HCT116 (cell line): ENCODE results near the gene KLK7.

ENCODE experiments used
- CTCF ChIP-seq, 3 experiments: fragments of 200-600 bp in 1 of 3; sonication (generic) in 1 of 3; IDR thresholded peaks in 2 of 3; conservative IDR thresholded peaks in 1 of 3; 2 replicates each; pipeline ENCODE4 v1.5.1; 2012 to 2017; ENCODE audit warnings: low read depth in 2 of 3, low read length in 2 of 3, antibody characterized with exemption in 1 of 3, borderline replicate concordance in 1 of 3, control low read depth in 1 of 3, mild to moderate bottlenecking in 1 of 3, mixed read lengths in 1 of 3, mixed run types in 1 of 3, moderate library complexity in 1 of 3; ENCODE audit not compliant: insufficient read depth in 1 of 3
- POLR2A ChIP-seq: IDR thresholded peaks from 2 replicates; pipeline ENCODE4 v1.7.0; 2011; ENCODE audit warnings: borderline replicate concordance; ENCODE audit not compliant: insufficient read depth, insufficient read length; ENCODE audit errors: extremely low read depth
- TF ChIP-seq, protein P1 (sequence below): IDR thresholded peaks from 2 replicates; pipeline ENCODE4 v1.6.1; 2012

GRCh38 chr19:51015691-51016267 lies 32.1 kb upstream of the KLK7 start:
- no peak for TF ChIP-seq CTCF (IDR thresholded peaks at IDR 0.05 in 2 of 3, conservative IDR thresholded peaks at IDR 0.05 in 1 of 3; ENCODE audit: borderline replicate concordance in 1 of 3, insufficient read depth in 1 of 3, low read depth in 2 of 3, low read length in 2 of 3)
- TF ChIP-seq, protein P1, sequence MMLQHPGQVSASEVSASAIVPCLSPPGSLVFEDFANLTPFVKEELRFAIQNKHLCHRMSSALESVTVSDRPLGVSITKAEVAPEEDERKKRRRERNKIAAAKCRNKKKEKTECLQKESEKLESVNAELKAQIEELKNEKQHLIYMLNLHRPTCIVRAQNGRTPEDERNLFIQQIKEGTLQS, result no peak
- no peak for TF ChIP-seq POLR2A
